GM19099 (cell line): ENCODE data around the gene SLC6A2.

Experiments
- POLR2A ChIP-seq: IDR thresholded peaks from 3 replicates; pipeline ENCODE4 v1.6.1; 2011; ENCODE audit warnings: low read depth; ENCODE audit not compliant: insufficient read length; ENCODE audit errors: extremely low read depth

The SLC6A2 gene

DNA sequence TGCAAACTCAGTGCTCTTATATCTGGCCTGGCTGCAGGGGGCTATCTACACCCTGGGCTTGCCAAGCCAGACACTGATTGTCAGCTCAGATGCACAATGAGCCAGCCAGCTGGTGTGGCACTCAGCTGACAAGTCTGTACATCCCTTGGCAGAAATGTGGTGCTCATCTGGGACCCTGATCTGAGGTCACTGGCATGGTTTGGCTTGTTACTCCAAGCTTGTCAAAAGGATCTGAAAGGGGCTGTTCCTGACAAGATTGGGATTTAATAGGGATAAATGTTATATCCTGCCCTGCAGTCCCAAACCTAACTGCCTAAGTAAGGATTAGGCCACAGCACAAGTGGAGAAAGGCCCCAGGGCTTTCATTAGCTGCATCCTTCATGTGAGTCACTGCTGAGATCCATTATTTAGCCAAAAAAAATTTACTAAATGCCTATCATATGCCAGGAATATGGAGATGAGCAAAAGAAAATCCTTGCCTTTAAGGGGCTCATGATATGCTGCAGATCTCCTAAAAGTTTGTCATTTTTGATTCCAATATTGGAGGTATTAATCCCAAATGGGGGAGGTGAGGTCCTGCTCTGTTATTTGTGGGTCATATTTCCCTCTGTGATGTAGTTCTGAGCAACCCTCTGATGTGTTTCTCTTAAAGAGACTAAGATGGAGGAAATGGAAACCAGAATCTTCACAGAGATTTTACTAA, 6.3 kb downstream of the SLC6A2 start:
- no peak for TF ChIP-seq POLR2A

DNA sequence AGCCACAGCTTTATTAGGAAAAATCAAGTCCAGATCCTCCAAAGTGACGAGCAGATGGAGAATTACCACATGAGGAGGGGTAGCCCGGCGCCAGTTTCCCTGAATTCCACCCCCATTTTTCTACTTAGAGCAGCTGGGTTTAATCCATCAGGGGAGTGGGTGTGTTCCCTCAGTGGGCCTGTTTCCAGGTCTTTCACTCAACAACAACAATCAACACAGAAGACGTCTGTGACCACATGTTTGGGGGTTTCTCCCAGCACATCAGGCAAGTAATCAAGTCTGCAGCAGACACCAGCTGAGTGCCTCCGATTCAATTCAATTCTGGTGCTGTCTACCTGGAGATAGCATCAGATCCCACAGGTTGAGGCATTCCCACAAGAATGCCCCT, 6.8 kb downstream of the SLC6A2 start:
- no peak for TF ChIP-seq POLR2A

DNA sequence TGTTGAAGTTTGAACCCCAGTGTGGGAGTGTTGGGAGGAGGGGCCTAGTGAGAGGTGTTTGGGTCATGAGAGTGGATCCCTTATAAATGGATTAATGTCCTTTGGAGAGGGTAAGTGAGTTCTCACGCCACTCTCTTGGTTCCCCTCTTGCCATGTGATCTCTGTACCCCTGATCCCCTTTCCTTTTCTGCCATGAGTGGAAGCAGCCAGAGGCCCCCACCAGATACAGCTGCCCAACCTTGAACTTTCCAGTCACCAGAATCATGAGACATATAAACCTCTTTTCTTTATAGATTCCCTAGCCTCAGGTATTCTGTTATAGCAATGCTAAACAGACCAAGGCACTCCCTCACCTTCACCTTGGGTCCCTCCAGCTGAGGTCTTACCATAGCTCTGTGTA, 7.4 kb downstream of the SLC6A2 start:
- TF ChIP-seq POLR2A = no peak

DNA sequence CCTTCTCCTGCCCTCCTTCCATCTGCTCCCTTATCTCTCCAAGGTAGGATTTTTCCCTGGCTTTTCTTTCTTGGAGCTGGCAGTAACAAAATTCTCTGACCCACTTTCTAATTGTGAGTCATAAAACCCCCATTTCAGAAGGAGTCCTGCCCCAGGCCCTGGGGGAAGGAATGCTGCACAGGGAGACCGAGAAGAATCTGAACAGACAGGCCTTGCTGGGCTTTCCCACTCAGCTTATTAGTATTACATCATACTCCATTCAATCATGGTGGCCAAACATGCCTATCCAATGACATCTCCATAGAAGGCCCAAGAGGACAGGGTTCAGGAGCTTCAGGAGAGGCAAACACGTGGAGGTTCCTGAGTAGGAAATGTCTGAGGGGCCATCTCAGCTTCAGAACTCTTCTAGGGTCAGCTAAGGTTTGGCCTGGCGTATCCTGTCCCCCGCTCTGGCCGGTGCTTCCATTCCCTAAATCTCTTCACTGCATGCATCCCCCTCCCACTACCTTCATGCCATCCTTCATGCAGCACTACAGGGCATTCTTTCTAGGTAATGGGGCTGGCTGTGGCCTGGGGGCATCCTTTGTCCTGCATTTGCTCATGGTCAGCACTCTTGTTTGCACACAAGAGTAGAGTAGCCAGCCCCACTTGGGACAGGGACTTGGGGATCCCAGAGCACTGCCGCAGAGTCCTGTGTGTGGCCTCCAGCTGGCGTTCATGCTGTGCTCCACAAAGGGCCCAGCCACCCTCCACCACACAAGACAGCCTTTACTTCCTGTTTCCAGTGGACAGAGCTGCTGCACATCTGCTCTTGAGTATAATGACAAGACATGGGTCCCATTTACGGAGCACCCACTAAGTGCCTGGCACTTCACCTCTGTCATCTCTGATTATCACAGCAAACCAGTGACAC, 8.2 kb downstream of the SLC6A2 start:
- no peak for TF ChIP-seq POLR2A

DNA sequence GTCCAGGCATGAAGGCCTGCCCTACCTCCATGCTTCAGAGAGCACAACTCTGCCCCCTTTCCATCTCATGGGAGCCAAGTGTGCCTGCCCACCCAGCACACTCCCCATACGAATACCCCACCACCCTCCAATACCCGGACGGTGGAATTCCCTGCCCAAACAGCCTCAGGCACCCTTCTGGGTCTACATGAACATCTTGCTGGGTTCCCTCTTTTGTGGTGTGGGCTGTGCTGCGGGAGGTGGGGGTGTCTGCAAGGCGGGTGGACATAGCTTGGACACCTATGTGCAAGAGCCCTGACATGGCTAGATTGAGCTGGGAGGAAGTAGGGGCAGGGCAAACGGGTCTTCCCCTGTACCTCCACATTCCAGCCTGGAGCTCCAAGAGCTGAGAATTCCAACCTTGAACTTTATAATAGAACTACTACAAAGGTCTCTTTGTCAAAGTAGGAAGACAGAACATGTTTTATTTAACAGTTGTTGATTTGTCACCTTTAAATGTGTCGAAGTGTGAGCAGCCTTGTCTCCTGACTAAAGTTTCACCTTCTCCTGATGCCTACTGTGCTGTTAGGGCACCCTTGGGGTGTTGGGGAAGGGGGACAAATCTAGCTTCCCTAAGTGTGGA, 9.1 kb downstream of the SLC6A2 start:
- no peak for TF ChIP-seq POLR2A

DNA sequence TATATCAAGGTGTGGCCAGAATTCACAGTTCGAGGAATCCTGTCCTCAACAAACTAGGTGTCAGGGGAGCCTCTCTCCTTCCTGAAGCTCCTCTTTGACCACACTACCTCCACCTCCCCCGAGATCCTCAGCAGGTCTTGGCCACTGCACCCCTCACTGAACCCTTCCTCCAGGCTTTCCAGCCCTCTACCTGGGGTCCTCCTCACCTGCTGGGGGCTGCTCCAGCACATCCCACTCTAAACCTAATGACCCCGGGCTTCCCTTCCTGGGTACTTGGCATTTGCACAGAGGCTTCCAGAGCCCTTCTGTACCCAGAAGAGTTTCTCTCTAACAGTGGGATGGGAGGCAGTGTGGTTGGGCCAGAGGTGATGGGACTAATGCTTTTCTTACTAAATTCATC, 9.7 kb downstream of the SLC6A2 start:
- TF ChIP-seq POLR2A = no peak

DNA sequence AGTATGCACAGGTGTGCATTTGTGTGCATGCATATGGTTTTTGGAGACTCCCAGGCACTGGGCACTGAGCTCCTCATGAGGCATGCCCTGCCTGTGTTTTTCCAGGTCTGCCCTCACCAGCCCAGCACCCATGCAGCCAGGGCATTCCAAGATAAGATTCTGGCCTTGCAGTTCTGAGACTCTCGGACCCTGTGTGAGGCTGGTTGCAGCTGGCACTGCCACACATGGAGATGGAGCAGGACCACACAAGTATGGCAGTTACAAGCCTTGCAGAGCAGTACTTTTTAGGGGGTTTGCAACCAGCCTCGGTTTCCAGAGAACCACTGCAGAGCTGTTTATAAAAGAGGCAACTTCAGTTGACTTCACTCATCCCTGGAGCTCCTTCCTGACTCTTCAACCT, 10.2 kb downstream of the SLC6A2 start:
- no peak for TF ChIP-seq POLR2A

DNA sequence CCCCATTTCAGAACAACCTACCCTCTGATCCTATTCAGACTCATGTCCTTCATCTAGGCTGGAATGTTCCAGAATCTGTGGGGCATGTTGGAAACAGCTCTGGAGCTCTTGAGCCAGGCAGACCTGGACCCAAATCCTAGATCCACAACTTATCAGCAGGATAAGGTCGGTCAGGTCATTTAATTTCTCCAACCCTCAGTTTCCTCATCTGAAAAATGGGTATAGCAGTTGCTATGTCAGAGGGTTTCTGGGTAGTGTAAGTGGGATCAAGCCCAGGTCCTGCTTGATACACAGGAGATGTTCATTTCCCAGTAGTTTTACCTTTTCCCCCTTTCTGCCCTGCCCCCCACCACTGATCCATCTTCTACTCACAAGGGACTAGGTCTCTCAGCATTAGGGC, 12.0 kb downstream of the SLC6A2 start:
- no peak for TF ChIP-seq POLR2A

DNA sequence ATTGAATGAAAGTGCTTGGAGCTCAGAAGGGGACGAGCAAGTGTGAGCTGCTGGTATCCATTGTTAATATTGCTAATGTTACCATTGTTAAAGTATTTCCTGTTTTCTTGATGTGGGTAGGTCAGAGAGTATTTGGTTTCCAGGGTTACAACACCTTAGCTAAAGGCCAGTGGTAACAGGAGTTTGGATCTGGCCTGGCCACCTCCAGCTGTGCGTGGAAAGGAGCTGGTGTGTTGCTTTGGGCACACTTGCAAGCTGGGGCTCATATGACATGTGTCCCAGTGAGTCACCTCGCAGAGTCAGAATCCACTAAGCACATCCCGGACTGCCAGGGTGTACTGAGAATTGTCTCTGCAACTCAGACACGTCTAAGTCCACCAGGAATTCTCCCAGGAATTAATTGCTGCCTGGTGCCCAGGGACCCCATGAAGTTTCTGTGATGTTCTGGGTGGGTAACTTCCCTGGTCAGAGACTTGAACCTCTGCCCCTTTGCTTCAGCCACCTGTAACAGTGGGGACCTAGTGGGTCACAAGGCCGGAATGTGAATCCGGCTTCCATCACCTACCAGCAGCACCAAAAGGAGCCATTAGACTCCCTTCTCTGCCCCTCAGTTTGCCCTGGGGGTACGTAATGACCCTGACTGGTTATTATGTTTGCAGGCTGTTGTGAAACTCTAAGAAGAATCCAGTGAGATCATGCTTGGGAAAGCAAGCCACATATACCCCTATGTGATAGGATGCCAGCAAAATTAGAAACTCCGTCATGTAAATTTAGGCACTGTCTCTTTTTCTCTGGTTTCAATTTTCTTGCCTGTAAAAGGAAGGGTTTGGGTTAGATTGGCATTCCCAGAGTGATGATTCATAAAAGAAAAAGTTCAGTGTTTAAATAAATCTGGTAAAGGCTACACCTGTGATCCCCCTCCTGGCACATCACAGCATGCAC, 12.8 kb downstream of the SLC6A2 start:
- TF ChIP-seq POLR2A = no peak

DNA sequence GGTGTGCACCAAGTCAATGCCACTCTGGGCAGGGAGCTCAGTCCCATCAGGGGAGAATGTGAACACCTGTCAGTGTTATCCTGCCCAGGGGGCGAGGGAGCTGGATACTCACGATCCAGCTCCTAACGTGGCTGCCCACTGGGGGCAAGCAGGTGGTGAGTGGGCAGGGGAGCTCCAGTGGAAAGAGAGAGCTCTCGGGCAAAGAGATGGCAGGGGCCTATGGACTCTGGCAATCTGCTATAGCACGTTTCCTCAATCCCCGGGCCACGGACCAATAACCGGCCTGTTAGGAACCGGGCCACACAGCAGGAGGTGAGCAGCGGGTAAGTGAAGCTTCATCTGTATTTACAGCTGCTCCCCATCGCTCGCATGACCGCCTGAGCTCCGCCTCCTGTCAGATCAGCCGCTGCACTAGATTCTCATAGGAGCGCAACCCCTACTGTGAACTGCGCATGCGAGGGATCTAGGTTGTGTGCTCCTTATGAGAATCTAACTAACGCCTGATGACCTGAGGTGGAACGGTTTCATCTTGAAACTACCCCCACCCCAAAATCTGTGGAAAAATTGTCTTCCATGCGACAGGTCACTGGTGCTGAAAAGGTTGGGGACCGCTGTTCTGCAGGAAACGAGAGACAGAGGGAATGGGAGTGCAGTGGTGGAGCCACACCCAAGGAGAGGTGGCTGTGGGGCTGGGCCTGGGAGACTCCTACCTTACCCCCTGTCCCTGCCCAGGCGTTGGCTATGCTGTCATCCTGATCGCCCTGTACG, 15.6 kb downstream of the SLC6A2 start:
- no peak for TF ChIP-seq POLR2A

DNA sequence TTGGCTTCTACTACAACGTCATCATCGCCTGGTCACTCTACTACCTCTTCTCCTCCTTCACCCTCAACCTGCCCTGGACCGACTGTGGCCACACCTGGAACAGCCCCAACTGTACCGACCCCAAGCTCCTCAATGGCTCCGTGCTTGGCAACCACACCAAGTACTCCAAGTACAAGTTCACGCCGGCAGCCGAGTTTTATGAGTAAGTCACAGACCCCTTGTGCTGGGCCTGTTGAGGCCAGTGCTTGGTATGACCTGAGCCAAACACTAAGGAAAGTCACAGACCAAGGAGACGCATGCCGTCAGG, 16.1 kb downstream of the SLC6A2 start:
- TF ChIP-seq POLR2A = no peak

DNA sequence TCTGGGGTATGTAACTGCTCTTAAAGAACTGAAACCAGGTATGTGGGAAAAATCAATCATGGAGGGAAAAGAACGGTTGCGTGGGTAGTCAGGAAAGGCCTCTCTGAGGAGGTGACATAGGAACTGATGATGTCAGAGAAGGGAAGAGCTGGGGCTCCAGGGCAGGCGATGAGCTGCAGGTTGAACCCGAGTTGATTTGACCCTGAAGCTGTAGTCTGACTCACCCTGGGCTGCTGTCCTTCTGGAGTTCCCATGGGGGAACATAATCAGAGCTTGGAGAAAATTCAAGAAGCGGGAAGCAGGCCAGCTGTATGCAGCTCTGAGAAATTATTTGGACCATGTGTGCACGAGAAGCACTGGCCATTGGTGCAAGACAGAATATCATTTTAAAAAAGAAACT, 16.7 kb downstream of the SLC6A2 start:
- TF ChIP-seq POLR2A = no peak

DNA sequence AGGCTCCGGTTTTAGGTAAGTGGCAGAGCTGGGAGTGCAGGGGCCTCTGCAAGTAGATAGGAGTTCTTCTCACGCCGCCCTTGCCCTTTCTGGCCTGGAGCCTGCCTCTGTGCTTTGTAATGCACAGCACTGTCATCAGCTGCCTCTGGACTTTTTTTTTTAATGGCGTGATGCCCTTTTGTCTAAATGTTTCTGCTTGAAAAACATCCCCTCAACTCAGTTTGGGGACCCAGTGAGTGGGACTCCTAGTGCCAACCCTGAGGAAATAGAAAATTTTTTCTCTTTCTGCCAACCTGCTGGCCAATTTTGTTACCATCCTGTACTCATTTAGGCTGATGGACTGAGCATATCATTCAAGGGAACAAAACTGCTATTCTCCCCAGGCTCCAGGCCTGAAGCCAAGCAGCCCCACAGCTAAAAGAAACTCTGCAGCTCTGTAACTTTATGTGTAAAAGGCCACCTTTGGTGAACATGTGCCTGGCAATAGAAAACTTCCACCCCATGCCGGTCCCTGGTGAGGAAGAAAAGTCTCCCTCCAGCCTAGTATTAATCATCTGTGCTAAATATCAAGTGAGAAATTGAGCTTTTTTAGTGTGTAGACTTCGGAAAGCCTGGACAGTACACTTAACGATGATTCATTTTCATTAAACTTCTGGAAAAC, 22.5 kb downstream of the SLC6A2 start:
- TF ChIP-seq POLR2A = no peak

DNA sequence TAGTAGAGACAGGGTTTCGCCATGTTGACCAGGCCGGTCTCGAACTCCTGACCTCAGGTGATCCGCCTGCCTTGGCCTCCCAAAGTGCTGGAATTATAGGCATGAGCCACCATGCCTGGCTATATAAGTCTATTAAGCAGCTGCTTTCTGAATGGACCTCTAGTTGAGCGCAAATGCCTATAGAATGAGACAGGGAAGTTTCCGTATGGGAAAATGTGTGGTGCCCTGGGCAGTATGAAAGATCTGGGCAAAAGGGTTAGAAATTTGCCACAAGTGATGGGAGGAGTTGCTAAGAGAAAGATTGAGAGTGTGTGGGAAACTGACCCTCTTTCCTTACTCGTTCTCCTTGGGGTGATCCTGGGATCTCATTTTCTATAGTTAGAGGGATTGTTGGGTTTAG, 26.3 kb downstream of the SLC6A2 start:
- TF ChIP-seq POLR2A = no peak
